GM18499 (cell line): ENCODE measurements around the gene PNLDC1.
"Not testable (repeated sequence)": the region's sequence is repeated elsewhere in the genome, so short reads cannot be mapped to it uniquely, and the experiment has no call there.

Experiments used
- ATAC-seq: cut with Tn5 transposase; IDR thresholded peaks from one replicate; pipeline ENCODE4 v1.9.1; 2021; ENCODE audit warnings: moderate number of reproducible peaks; ENCODE audit not compliant: insufficient read depth, unreplicated experiment

The PNLDC1 gene

DNA sequence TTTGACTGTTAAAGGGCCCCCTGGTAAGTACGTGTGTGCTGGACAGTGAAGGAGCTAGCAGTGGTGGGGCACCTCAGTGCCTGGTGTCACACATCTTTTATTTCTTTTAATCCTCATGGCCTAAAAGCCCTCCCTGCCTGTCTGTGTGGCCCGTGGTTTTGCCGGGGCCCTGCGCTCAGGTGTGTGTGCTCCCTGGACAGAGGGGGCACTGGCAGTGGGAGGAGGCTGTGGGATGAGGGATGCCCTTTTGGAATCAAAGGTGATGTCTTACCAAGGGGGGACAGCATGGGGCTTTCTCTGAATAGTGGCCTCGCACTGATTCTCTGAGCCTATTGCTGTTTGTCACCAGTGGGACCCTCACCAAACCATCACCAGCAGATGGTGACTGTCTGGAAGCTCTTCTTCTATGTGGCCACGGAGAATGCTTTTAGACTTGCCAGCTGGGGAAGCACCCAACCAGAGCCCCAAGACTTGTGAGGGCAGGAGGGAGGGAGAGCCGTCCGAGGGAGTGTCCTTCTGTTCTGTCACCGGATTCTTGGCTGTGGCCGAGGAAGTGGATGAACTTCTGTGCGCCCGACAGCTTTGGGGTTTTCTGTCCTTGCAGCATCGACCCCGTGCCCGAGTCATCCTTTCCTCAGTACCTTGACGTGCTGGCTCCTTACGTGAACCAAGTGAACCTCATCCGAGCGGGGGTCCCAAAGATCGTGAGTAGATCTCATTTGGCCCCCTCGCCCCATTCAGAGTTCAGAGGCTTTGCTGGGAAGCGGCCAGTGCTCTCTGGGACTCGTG, 18.1 kb downstream of the PNLDC1 start:
- no peak for ATAC-seq

- no peak for ATAC-seq
Observed at GRCh38 chr6:159819098-159819497, 19.0 kb downstream of the PNLDC1 start.

- no peak for ATAC-seq
Observed at GRCh38 chr6:159819932-159820640, 20.0 kb downstream of the PNLDC1 start.

GRCh38 chr6:159821122-159821521, 21.0 kb downstream of the PNLDC1 start:
- ATAC-seq: no peak

- no peak for ATAC-seq
Observed at GRCh38 chr6:159821726-159822125, 21.6 kb downstream of the PNLDC1 start.

- no peak for ATAC-seq
Observed at GRCh38 chr6:159823953-159824352, 23.9 kb downstream of the PNLDC1 start.

DNA sequence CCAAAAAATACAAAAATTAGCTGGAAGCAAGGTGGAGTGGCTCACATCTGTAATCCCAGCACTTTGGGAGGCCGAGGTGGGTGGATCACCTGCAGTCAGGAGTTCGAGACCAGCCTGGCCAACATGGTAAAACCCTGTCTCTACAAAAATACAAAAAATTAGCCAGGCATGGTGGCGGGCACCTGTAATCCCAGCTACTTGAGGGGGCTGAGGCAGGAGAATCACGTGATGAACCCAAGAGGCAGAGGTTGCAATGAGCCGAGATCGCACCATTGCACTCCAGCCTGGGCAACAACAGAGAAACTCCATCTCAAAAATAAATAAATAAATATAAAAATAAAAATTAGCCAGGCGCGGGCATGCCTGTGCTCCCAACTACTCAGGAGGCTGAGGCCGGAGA, 24.6 kb downstream of the PNLDC1 start:
- ATAC-seq: not testable (repeated sequence)

- ATAC-seq: no peak
Observed at GRCh38 chr6:159826004-159826403, 25.9 kb downstream of the PNLDC1 start.

- ATAC-seq: no peak
Observed at GRCh38 chr6:159826968-159827647, 27.0 kb downstream of the PNLDC1 start.

- no peak for ATAC-seq
Observed at GRCh38 chr6:159828074-159828473, 28.0 kb downstream of the PNLDC1 start.

GRCh38 chr6:159829526-159829925, 29.4 kb downstream of the PNLDC1 start:
- ATAC-seq: no peak

DNA sequence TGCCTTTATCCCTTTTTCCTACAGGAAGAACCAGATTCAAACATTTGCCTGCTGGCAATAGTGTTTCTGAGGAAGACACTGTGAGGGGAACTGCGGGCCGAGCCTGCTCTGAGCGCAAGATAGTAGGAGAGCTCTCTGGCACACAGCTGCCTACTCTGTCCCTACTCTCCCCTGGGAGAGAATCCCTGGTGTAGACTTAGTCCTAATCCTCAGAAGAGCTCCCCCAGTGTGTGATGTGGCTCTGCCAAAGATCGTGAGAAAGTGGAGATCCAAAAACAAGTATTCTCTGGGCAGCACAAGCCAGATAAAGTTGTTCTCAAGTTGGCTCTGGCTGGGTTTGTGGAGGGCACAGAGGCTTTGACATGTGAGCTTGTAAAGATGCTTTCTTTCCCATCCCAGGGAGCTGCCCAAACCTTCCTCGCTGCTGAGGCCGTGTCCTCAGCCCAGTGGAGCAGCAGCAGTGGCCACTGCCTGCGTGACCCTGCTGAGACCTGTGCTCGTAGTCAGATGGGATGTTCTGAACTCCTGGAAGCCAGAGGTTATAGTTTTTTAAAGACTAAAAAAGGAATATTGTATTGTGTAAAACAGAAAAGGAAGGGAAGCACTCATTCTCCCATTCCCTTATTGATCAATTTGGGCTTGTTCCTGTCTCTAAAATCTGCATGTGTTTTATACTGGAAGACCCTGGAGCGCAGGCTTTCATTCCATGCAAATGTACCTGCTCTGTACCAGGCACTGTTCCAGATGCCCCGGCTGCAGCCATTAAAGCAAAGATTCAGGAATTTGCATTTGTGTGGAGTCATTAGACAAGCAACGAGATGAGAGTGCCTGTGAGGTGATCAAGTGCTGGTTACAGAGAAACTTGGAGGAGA, 30.7 kb downstream of the PNLDC1 start:
- no peak for ATAC-seq

DNA sequence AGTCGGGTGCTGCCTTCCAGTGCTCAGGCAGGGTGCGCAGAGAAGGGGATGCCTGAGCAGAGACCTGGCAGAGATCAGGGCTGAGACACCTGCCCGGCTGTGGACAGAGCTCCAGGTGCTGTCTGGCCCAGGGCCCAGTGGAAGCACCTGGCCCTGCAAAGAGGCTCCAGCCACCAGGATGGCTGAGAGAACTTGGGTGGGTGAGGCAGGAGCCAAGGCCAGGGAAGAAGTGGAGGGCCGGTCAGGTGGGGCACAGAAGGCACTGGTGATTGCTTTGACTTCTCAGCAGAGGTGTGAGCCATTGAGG, 31.2 kb downstream of the PNLDC1 start:
- ATAC-seq: no peak

- no peak for ATAC-seq
Observed at GRCh38 chr6:159832946-159833345, 32.9 kb downstream of the PNLDC1 start.

DNA sequence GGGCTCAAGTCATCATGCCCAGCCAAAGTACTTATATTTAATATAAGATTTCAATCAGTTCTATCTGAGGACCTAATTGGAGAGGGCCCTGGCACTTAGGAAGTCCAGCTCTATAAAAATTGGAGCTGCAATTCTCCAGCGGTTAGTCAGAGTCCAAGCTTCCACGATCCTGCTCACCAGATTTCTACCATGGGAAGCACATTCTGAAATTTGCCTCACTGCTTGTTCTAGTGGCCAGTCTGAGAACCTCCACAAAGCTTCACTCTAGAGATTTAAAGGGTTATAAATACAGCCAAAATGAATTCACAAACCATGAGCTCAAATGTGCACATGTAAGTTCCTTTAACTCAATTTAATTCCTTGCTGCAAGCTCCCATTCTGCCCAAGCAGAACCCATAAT, 33.5 kb downstream of the PNLDC1 start:
- no peak for ATAC-seq

GRCh38 chr6:159833997-159834603, 34.0 kb downstream of the PNLDC1 start:
- no peak for ATAC-seq

DNA sequence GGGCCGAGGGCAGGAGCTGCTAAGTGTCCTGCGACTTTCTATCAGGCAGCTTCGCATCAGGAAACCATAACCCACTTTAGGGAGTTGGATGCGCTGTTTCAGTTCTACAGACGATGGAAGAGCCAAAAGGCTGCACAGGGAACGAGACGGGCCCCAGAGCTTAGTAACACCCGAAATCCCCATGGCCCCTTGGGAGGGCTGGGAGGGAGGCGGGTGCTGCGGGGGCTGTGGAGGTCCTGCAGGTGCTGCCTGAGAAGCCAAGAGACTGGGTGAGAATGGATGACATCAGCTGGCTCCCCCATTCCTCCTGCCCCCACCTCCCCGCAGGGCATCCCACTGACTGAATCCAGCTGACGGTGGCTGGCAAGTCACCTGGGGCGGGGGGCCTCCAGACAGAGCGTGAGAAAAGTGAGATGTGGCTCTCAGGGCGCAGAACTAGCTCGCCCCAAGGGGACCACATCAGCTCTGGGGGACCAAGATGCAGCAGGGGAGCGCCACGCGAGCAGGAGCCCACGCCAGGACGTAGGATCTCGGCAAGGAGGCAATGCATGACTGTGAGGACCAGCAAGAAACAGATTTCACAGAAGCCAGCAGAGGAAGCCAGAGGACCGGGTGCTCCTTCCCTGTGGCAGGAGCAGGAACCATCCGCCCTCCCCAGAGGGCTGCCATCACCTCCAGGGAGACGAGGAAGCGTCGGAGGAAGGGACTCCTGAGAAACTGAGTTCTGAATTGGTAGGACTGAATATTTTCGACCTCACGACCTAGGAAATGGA, 36.8 kb downstream of the PNLDC1 start:
- ATAC-seq: no peak

GRCh38 chr6:159837511-159837910, 37.4 kb downstream of the PNLDC1 start:
- no peak for ATAC-seq

- ATAC-seq: no peak
Observed at GRCh38 chr6:159838020-159838744, 38.1 kb downstream of the PNLDC1 start.
